ENCODE results near the gene SLC30A4. TPM values are rescaled to one million over a fixed set of nuclear protein-coding genes. Genes with fewer than 3 reads are reported as not detected.
A peak's percentile ranks its signal among the peaks of the same experiment; 100 is the strongest.

The SLC30A4 gene
- polyA plus RNA-seq, 2 of the 4 experiments (the other 2 are of a cell fraction) = 2.2 to 3.1 TPM

DNA sequence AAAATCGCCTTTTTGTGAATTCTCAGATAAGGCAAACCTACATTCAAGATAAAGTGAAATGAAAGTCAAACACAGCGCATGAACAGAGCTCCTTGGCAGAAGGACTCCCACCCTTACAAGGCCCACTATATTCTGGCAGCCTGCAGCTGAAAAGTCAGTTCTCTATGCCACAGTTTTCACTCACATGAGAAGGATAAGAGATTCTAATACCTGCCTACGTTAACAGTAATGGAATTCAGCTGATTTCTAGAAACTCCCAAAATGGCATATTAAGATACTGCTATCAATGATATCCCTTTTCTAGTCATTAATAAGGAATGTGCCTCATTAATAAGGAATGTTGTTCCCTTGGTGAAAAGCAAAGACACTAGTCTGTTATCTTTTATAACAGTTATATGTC is 27.0 kb downstream of the SLC30A4 start (continued):
- TF ChIP-seq, protein P1, sequence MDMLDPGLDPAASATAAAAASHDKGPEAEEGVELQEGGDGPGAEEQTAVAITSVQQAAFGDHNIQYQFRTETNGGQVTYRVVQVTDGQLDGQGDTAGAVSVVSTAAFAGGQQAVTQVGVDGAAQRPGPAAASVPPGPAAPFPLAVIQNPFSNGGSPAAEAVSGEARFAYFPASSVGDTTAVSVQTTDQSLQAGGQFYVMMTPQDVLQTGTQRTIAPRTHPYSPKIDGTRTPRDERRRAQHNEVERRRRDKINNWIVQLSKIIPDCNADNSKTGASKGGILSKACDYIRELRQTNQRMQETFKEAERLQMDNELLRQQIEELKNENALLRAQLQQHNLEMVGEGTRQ (IDR thresholded peaks at IDR 0.05) = no peak

DNA sequence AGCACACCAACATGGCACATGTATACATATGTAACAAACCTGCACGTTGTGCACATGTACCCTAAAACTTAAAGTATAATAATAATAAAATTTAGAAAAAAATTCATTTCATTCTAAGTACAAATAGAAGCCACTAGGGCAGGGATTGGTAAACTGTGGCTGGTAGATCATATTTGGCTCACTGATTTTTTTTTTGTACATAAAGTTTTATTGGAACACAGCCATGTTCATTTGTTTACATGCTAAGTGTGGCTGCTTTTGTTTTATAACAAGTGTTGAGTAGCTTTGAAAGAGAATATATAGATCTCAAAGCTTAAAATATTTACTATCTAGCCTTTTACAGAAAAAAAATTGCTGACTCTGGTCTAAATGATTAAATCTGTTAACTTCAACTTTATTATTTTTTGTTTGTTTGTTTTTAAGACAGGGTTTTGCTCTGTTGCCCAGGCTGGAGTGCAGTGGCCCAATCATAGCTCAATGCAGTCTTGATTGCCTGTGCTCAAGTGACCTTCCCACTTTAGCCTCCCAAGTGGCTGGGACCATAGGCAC is 32.8 kb downstream of the SLC30A4 start:
- 67% methylated on average over 1 of the region's 1 CpG for WGBS (ENCODE audit: missing lambda C conversion rate)
- FAIRE-seq (no peak), ATAC-seq (no peak), DNase-seq (ENCODE audit: low read depth in 1 of 2, low spot score in 1 of 2) (no peak)
- POLR2A ChIA-PET = no interaction called here
- no peak for TF ChIP-seq GATA3 (IDR thresholded peaks at IDR 0.05; ENCODE audit: borderline replicate concordance)
- TF ChIP-seq MAFK (IDR thresholded peaks at IDR 0.05; ENCODE audit: partially characterized antibody) = peak; percentile 71
- Histone ChIP-seq H3K27ac (no peak overlapping the region), H3K4me1 (no peaks in the 10 kb centered on the region), H3K9me3 (no peaks in the 10 kb centered on the region), H3K4me3 (no peak overlapping the region), H3K4me2 (no peak overlapping the region)
- CTCF ChIA-PET = interaction anchor here (1.8 kb wide), 2 partner anchors 60 to 125 kb away, joined by 4 read pairs; no protein-coding TSS in a partner anchor

- ChIA-PET POLR2A (no interaction called here), CTCF (no interaction called here)
- FAIRE-seq (no peak), ATAC-seq (no peak), DNase-seq (ENCODE audit: low read depth in 1 of 2, low spot score in 1 of 2) (no peak)
- Histone ChIP-seq H3K4me3 (no peak overlapping the region), H3K4me1 (no peaks in the 10 kb centered on the region), H3K27ac (no peak overlapping the region), H3K9me3 (no peaks in the 10 kb centered on the region), H3K4me2 (no peak overlapping the region)
- 44% methylated on average over 1 of the region's 1 CpG for WGBS (ENCODE audit: missing lambda C conversion rate)
- TF ChIP-seq RCOR1 (IDR thresholded peaks at IDR 0.05; ENCODE audit: low read depth, low read length) = no peak
- TF ChIP-seq MAX (IDR thresholded peaks at IDR 0.05) = no peak
- TF ChIP-seq MAZ (IDR thresholded peaks at IDR 0.05; ENCODE audit: borderline replicate concordance, low read depth, low read length) = no peak
- no peak for TF ChIP-seq HOXB13 (CRISPR knock-in tag; IDR thresholded peaks at IDR 0.05; ENCODE audit: low read depth)
- no peak for TF ChIP-seq KDM1A (IDR thresholded peaks at IDR 0.05; ENCODE audit: low read depth)
Observed at GRCh38 chr15:45486317-45486716, 36.2 kb downstream of the SLC30A4 start.

DNA sequence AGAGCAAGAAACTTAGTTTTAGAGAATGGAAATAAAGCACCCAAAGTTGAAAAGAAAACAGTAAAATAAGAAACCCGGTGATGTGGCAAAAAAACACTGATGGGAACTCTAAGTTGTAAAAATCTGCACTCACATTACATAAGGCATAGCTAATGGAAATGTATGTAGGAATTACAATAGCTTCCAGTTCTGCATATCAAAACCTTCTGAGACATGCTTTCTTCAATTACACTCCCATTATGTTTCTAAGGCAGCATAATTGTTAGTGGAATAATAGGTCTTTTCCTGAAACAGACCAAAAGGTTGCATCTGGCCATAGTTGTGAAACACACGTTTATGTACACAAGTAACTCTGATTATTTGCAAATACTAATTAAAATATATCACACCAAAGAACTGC is 41.4 kb downstream of the SLC30A4 start:
- ChIA-PET CTCF (interaction anchor here (1.0 to 1.1 kb wide), 2 partner anchors 8 to 22 kb away, joined by 3 to 7 read pairs; no protein-coding TSS in a partner anchor), POLR2A (no interaction called here)
- Histone ChIP-seq H3K27ac (no peak overlapping the region), H3K4me2 (no peak overlapping the region), H3K4me1 (no peaks in the 10 kb centered on the region), H3K4me3 (no peak overlapping the region), H3K9me3 (no peaks in the 10 kb centered on the region)
- ATAC-seq (no peak), DNase-seq (ENCODE audit: low read depth in 1 of 2, low spot score in 1 of 2) (no peak), FAIRE-seq (no peak)
- WGBS (ENCODE audit: missing lambda C conversion rate) = 74% methylated on average over 2 of the region's 2 CpGs
- no peak for TF ChIP-seq TFCP2L1 (CRISPR knock-in tag; IDR thresholded peaks at IDR 0.05)
- TF ChIP-seq, protein P2, sequence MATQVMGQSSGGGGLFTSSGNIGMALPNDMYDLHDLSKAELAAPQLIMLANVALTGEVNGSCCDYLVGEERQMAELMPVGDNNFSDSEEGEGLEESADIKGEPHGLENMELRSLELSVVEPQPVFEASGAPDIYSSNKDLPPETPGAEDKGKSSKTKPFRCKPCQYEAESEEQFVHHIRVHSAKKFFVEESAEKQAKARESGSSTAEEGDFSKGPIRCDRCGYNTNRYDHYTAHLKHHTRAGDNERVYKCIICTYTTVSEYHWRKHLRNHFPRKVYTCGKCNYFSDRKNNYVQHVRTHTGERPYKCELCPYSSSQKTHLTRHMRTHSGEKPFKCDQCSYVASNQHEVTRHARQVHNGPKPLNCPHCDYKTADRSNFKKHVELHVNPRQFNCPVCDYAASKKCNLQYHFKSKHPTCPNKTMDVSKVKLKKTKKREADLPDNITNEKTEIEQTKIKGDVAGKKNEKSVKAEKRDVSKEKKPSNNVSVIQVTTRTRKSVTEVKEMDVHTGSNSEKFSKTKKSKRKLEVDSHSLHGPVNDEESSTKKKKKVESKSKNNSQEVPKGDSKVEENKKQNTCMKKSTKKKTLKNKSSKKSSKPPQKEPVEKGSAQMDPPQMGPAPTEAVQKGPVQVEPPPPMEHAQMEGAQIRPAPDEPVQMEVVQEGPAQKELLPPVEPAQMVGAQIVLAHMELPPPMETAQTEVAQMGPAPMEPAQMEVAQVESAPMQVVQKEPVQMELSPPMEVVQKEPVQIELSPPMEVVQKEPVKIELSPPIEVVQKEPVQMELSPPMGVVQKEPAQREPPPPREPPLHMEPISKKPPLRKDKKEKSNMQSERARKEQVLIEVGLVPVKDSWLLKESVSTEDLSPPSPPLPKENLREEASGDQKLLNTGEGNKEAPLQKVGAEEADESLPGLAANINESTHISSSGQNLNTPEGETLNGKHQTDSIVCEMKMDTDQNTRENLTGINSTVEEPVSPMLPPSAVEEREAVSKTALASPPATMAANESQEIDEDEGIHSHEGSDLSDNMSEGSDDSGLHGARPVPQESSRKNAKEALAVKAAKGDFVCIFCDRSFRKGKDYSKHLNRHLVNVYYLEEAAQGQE (IDR thresholded peaks at IDR 0.05) = no peak
- no peak for TF ChIP-seq KDM5A (IDR thresholded peaks at IDR 0.05)
- no peak for TF ChIP-seq RNF2 (IDR thresholded peaks at IDR 0.05; ENCODE audit: borderline replicate concordance, low read depth)
- no peak for TF ChIP-seq ZFP36 (IDR thresholded peaks at IDR 0.05; ENCODE audit: borderline replicate concordance, partially characterized antibody)
- TF ChIP-seq RARB (CRISPR knock-in tag; IDR thresholded peaks at IDR 0.05) = no peak
- no peak for TF ChIP-seq HOXB13 (CRISPR knock-in tag; IDR thresholded peaks at IDR 0.05; ENCODE audit: low read depth)
- TF ChIP-seq, protein P1 (IDR thresholded peaks at IDR 0.05) = no peak
- TF ChIP-seq RCOR1 (IDR thresholded peaks at IDR 0.05; ENCODE audit: low read depth, low read length) = no peak
- TF ChIP-seq HOXA7 (CRISPR knock-in tag; IDR thresholded peaks at IDR 0.05) = no peak
- no peak for TF ChIP-seq MAZ (IDR thresholded peaks at IDR 0.05; ENCODE audit: borderline replicate concordance, low read depth, low read length)
- no peak for TF ChIP-seq JUNB (IDR thresholded peaks at IDR 0.05)
- TF ChIP-seq HOXB5 (CRISPR knock-in tag; IDR thresholded peaks at IDR 0.05) = no peak
- no peak for TF ChIP-seq BHLHE40 (IDR thresholded peaks at IDR 0.05; ENCODE audit: low read depth, low read length)
- TF ChIP-seq POLR2AphosphoS2 (conservative IDR thresholded peaks at IDR 0.05; ENCODE audit: low read length) = no peak
- TF ChIP-seq NFE2L2 (conservative IDR thresholded peaks at IDR 0.05; ENCODE audit: low read length) = no peak
- TF ChIP-seq EP300 (IDR thresholded peaks at IDR 0.05) = no peak
- TF ChIP-seq CHD2 (IDR thresholded peaks at IDR 0.05; ENCODE audit: low read length, partially characterized antibody) = no peak
- no peak for TF ChIP-seq HEYL (CRISPR knock-in tag; IDR thresholded peaks at IDR 0.05)
- TF ChIP-seq TP53 (CRISPR knock-in tag; IDR thresholded peaks at IDR 0.05) = no peak
